GM12878 (cell line): ENCODE measurements around the gene S100A14. TPM values are rescaled to one million over a fixed set of nuclear protein-coding genes. Genes with fewer than 3 reads are reported as not detected.

Source experiments
- ATAC-seq: fragments of 200-7000 bp; cut with Tn5 transposase; 3 replicates; pipeline ENCODE4 v1.9.1; 2020; ENCODE audit warnings: mild to moderate bottlenecking, moderate library complexity
- BruUV-seq: library from RNA; stranded (reverse); fragments of 400-500 nt; replicated peaks from 2 replicates; lab custom pipeline; 2021; lab: Mats Ljungman, UMichigan
- CTCF ChIA-PET: fragments of 300-600 bp; sonication (Branson Sonifier 250); formaldehyde crosslinking; extraction: SDS; loops from one replicate; lab custom pipeline; 2021; ENCODE audit warnings: inconsistent platforms; lab: Yijun Ruan, JAX
- POLR2A ChIA-PET: fragments of 350-600 bp; formaldehyde crosslinking; extraction: SDS; loops from one replicate; lab custom pipeline; 2021; ENCODE audit warnings: inconsistent platforms; lab: Charles Lee
- RAD21 ChIA-PET: fragments of 300-600 bp; sonication (Branson Sonifier 250); formaldehyde crosslinking; loops from one replicate; lab custom pipeline; 2023; ENCODE audit warnings: antibody characterized with exemption; ENCODE audit not compliant: unreplicated experiment; lab: Charles Lee
- SMC1A ChIA-PET: fragments of 300-600 bp; sonication (Branson Sonifier 250); formaldehyde crosslinking; loops from one replicate; lab custom pipeline; 2023; ENCODE audit not compliant: unreplicated experiment, uncharacterized antibody; lab: Charles Lee
- DNase-seq: peaks from one replicate; pipeline ENCODE4 v3.0.0-alpha.2; 2011; ENCODE audit warnings: low read depth, low spot score
- FAIRE-seq: peaks from 3 replicates; lab custom pipeline; 2011; peaks lifted over from hg19 to GRCh38; lab: Jason Lieb, UNC
- H2AFZ ChIP-seq: 2 replicates; pipeline ENCODE4 v1.6.0; 2011; ENCODE audit warnings: low read depth, low read length, control low read depth; ENCODE audit not compliant: control insufficient read depth
- H3K27ac ChIP-seq: 2 replicates; pipeline ENCODE4 v1.5.1; 2011; ENCODE audit warnings: control low read depth; ENCODE audit not compliant: control insufficient read depth, insufficient read depth
- H3K27me3 ChIP-seq, 2 experiments: replicated peaks in 1 of 2; 2 replicates each; pipeline versions ENCODE4 v1.6.0 to v1.6.1; 2011; ENCODE audit warnings: low read length in 1 of 2; ENCODE audit not compliant: control insufficient read depth in 2 of 2, insufficient read depth in 2 of 2
- H3K36me3 ChIP-seq, 2 experiments: 2 replicates each; pipeline ENCODE4 v1.5.1; 2011; ENCODE audit warnings: low read length in 1 of 2; ENCODE audit not compliant: control insufficient read depth in 2 of 2, insufficient read depth in 2 of 2
- H3K4me1 ChIP-seq: 2 replicates; pipeline ENCODE4 v1.6.1; 2011; ENCODE audit warnings: mild to moderate bottlenecking, low read length, moderate library complexity, mixed read lengths; ENCODE audit not compliant: control insufficient read depth, insufficient read depth
- H3K4me2 ChIP-seq: 2 replicates; pipeline ENCODE4 v1.6.0; 2011; ENCODE audit warnings: control low read depth; ENCODE audit not compliant: control insufficient read depth, insufficient read depth
- H3K4me3 ChIP-seq: fragments of 200-600 bp; sonication (generic); 2 replicates; pipeline ENCODE4 v1.5.1; 2016
- H3K79me2 ChIP-seq: 2 replicates; pipeline ENCODE4 v1.6.0; 2011; ENCODE audit warnings: low read length; ENCODE audit not compliant: control insufficient read depth, insufficient read depth
- H3K9ac ChIP-seq: 2 replicates; pipeline ENCODE4 v1.8.0; 2011; ENCODE audit warnings: low read length, control low read depth, mixed read lengths; ENCODE audit not compliant: control insufficient read depth, insufficient read depth
- H3K9me3 ChIP-seq: replicated peaks from 3 replicates; pipeline ENCODE4 v1.5.1; 2011; ENCODE audit warnings: mild to moderate bottlenecking, low read length; ENCODE audit not compliant: control insufficient read depth, insufficient read depth
- H4K20me1 ChIP-seq: 2 replicates; pipeline ENCODE4 v1.6.0; 2011; ENCODE audit not compliant: control insufficient read depth, insufficient read depth
- BCL11A ChIP-seq: IDR thresholded peaks from 2 replicates; pipeline ENCODE4 v1.6.1; 2011; ENCODE audit warnings: low read depth, low read length
- SMARCA5 ChIP-seq: fragments of 450-650 bp; IDR thresholded peaks from 2 replicates; pipeline ENCODE4 v1.6.1; 2017; ENCODE audit warnings: mild to moderate bottlenecking
- WGBS: methylation state at CpG from one replicate; pipeline ENCODE4 v1.1.6; 2016; ENCODE audit warnings: low lambda C conversion rate; ENCODE audit not compliant: insufficient replicate concordance, insufficient coverage; ENCODE audit errors: missing lambda C conversion rate; 5-methylcytosine and 5-hydroxymethylcytosine counted together
- in situ Hi-C: fragments of 300-500 bp; cut with MboI; formaldehyde crosslinking; loops from 9 replicates; pipeline ENCODE4 v1.14.3; 2018; ENCODE audit warnings: mixed read lengths
- intact Hi-C: fragments of 100-400 bp; cut with micrococcal nuclease; formaldehyde crosslinking; loops from one replicate; pipeline ENCODE4 v1.14.2; 2022; ENCODE audit not compliant: unreplicated experiment
- polyA plus RNA-seq, 11 experiments: library from polyadenylated mRNA; depleted of rRNA in 4 of 11; unstranded in 6 of 11; stranded (reverse) in 5 of 11; fragments of >200 nt; fragmentation: Nextera tagmentation in 4 of 11; fragmentation: Illumina TruSeq in 1 of 11; extraction: Ambion mirVana in 4 of 11; extraction: Trizol in 1 of 11; gene quantifications; 1 replicate in 1 of 11; 2 replicates in 10 of 11; pipeline versions ENCODE4 v1.2.1 to v1.2.3, GENCODE V29; 2011 to 2016; ENCODE audit warnings: inconsistent platforms in 2 of 11, missing spikeins in 2 of 11, low read depth in 1 of 11
- total RNA-seq, 4 experiments: library from RNA; depleted of rRNA in 3 of 4; stranded (reverse); fragments of >200 nt in 3 of 4; fragmentation: Illumina TruSeq in 1 of 4; extraction: Trizol in 1 of 4; gene quantifications; 2 replicates each; pipeline versions ENCODE4 v1.2.1 to v1.2.3, GENCODE V29; 2013 to 2021
- TF ChIP-seq, protein P1 (sequence below): fragments of 450-650 bp; IDR thresholded peaks from 2 replicates; pipeline ENCODE4 v1.6.1; 2018; ENCODE audit warnings: borderline replicate concordance, mild to moderate bottlenecking; ENCODE audit not compliant: partially characterized antibody

S100A14 gene
- total and polyA plus RNA-seq, 10 of the 15 experiments (the other 5 are each of a cell fraction or from before 2014, with no cell fraction given) = 0.20 to 0.77 (median 0.45) TPM; not detected in 4

DNA sequence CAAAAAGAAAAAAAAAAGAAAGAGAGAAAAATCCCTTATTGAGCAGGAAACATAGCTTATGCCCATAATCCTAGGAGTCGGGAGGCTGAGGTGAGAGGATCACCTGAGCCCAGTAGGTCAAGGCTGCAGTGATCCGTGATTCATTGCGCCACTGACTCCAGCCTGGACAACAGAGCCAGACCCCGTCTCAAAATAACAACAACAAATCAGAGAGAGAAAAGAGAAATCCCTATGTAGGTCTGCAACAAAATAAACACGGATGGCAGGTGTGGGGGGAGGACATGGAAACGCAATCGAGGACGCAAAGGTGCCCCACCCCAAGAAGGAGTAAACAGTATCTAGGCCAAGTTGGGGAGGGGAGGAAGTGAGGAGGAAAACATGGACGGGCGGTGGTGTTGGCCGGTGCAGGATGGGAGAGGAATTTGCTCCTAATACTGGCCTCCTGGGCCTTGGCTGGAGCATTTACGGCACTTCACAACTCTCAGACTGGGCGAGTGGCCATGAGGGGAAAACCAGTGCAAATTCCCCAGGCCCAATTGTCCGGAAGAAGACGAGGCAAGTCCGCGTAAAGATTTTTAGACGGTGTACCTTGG is 17.1 kb upstream of the S100A14 start:
- peaks cover 31% of the 10 kb centered on the region for H3K79me2 ChIP-seq
- H3K4me3 ChIP-seq = peak overlapping the region; percentile 45; the same call in 1 of the 2 replicates
- no TSS peak for BruUV-seq
- CTCF ChIA-PET = interaction anchor here (1.0 to 3.0 kb wide), 9 partner anchors 9 to 67 kb away, joined by 3 to 25 read pairs (median 6); partner anchors contain the start of gene ILF2
- RAD21 ChIA-PET = interaction anchor here (0.6 to 3.1 kb wide), 15 partner anchors 10 to 371 kb away, joined by 3 to 13 read pairs (median 4); partner anchors contain the start of genes INTS3, JTB, RAB13 and S100A6
- POLR2A ChIA-PET = interaction anchor here (0.5 to 2.4 kb wide), 21 partner anchors 10 to 313 kb away, joined by 3 to 35 read pairs (median 4); partner anchors contain the start of genes INTS3 and S100A6
- peak overlapping the region; percentile 51 for H2AFZ ChIP-seq
- ATAC-seq = peak; percentile 13
- peak overlapping the region; percentile 90 for H3K4me2 ChIP-seq
- DNase-seq = no peak
- peak overlapping the region; percentile 98 for H3K27ac ChIP-seq
- SMC1A ChIA-PET = interaction anchor here (0.6 to 3.0 kb wide), 14 partner anchors 11 to 355 kb away, joined by 3 to 29 read pairs (median 4); partner anchors contain the start of gene INTS3
- no peak overlapping the region; the same call in 1 of the 2 replicates for H3K9ac ChIP-seq
- intact Hi-C loops (no loop called here), in situ Hi-C loops (no loop called here)
- no peaks in the 10 kb centered on the region for H3K9me3 ChIP-seq
- FAIRE-seq = no peak
- H3K4me1 ChIP-seq = peaks cover 6% of the 10 kb centered on the region
- 86% methylated on average over 18 of the region's 18 CpGs for WGBS
- no peaks in the 10 kb centered on the region for H3K27me3 ChIP-seq
- TF ChIP-seq BCL11A (no peak), SMARCA5 (peak; percentile 22; the same call in 1 of the 2 replicates)
- TF ChIP-seq, protein P1, sequence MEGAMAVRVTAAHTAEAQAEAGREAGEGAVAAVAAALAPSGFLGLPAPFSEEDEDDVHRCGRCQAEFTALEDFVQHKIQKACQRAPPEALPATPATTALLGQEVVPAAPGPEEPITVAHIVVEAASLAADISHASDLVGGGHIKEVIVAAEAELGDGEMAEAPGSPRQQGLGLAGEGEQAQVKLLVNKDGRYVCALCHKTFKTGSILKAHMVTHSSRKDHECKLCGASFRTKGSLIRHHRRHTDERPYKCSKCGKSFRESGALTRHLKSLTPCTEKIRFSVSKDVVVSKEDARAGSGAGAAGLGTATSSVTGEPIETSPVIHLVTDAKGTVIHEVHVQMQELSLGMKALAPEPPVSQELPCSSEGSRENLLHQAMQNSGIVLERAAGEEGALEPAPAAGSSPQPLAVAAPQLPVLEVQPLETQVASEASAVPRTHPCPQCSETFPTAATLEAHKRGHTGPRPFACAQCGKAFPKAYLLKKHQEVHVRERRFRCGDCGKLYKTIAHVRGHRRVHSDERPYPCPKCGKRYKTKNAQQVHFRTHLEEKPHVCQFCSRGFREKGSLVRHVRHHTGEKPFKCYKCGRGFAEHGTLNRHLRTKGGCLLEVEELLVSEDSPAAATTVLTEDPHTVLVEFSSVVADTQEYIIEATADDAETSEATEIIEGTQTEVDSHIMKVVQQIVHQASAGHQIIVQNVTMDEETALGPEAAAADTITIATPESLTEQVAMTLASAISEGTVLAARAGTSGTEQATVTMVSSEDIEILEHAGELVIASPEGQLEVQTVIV = peak; percentile 23
- H3K36me3 ChIP-seq = peaks cover 1 to 23% of the 10 kb centered on the region in 2 experiments; a peak in 3 of 4 replicates
- H4K20me1 ChIP-seq = no peaks in the 10 kb centered on the region
